Activated CD8-positive, alpha-beta memory T cell treated with anti-CD3 and anti-CD28 coated beads for 24 hours (primary cell): ENCODE results near the gene ZDHHC23.

Experiments
- DNase-seq: peaks from one replicate; pipeline ENCODE4 v3.0.0-alpha.2; 2020

Gene ZDHHC23, protein sequence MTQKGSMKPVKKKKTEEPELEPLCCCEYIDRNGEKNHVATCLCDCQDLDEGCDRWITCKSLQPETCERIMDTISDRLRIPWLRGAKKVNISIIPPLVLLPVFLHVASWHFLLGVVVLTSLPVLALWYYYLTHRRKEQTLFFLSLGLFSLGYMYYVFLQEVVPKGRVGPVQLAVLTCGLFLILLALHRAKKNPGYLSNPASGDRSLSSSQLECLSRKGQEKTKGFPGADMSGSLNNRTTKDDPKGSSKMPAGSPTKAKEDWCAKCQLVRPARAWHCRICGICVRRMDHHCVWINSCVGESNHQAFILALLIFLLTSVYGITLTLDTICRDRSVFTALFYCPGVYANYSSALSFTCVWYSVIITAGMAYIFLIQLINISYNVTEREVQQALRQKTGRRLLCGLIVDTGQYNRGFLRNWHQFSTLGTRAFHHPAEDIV

DNA sequence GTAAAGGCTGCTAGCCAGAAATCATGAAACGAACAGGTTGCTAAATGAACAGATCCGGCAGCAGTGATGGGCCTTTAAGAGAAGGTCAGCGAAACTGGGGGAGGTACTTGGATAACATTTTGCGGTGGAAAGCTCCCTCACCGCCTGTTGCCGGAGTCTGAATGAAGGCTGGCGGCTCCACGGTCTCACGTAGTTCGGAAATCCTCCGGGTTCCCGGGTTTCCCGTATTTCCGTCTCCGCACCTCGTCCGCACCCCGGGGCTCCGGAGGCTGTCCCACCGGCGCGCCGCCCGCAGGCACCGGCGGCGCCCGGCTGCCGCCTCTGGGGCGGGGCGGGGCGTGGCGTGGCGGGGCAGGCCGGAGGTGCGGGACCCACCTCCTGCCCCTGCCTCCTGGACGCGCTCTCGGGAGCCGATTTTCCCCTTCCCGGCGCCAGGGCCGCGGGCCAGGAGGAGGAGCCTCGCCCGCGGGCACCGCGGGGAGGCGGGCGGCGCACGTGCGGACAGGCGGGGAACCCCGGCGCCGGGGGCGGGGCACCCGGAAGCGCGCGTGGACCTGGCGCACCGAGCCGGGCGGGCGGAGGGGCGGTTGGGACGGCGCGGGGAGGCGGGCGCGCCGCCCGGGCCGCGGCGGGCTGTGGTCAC, at the start of gene ZDHHC23:
TSS of gene ZDHHC23 (plus strand) at position 642 of the 643 bp plus-strand sequence. CDS start 790 bp downstream, outside the sequence.
- DNase-seq = peak; percentile 85

DNA sequence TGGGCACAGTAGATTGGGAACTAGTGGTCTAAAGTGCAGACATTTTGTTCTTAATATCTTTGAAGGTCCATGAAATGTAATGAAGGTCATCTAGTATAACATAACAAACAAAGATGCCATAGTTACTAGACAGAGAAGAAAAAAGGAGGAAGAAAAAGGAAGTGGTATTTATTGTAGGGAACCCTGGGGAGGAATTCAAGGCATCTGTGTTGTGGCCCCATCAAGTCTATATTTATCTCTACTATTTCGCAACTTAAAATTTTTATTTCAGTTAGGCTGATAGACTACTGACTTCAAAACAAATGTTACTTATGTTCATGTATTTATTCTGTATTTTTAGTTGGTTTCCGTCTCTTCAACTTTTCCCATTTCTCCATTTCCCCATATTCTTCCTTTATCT, 48.9 kb upstream of the ZDHHC23 start:
- DNase-seq = no peak

DNA sequence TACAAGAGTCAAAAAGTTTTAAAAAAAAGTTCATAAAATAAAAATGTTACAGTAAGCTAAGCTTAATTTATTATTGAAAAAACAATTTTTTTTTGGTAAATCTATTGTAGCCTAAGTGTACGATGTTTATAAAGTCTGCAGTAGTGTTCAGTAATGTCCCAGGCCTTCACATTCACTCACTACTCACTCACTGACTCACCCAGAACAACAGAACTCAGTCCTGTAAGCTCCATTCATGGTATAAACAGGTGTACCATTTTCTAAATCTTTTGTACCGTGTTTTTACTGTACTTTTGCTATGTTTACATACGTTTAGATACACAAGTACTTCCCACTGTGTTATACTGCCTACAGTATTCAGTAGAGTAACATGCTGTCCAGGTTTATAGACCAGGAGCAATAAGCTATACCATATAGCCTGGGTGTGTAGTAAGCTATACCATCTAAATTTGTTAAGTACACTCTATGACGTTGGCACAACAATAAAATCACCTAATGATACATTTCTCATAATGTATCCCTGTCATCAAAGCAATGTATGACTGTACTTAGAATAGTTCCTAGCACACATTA, 41.2 kb upstream of the ZDHHC23 start:
- DNase-seq = no peak

DNA sequence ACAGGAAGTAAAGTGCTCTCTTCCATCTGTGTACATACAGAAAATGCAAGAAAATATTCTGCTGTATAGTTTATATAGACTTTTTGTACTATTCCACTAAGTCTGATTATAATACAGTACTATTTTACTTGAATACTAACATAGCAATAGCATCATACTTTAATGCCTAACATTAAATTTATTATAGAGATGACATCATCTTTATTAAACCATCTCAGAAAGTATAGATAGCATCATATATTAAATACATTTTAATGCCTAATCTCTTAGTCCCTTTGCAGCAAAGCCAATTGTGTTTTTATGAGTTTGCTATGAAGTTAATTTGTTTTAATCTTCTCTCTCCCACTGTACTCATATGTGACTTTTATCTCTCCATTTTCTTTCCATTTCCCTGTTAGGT, 39.7 kb upstream of the ZDHHC23 start:
- no peak for DNase-seq

DNA sequence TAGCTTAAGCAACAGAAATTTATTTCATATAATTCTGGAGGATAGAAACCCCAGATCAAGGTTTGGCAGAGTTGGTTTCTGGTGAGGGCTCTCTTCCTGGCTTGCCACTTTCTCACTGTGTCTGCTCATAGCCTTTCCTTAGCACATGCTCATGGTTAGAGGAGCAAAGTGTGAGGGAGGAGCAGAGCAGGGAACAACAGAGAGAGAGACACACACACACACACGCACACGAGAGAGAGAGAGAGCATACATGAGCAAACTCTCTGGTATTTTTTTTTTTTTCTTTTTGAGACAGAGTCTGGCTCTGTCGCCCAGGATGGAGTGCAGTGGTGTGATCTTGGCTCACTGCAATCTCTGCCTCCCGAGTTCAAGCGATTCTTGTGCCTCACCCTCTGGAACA, 36.8 kb upstream of the ZDHHC23 start:
- no peak for DNase-seq

DNA sequence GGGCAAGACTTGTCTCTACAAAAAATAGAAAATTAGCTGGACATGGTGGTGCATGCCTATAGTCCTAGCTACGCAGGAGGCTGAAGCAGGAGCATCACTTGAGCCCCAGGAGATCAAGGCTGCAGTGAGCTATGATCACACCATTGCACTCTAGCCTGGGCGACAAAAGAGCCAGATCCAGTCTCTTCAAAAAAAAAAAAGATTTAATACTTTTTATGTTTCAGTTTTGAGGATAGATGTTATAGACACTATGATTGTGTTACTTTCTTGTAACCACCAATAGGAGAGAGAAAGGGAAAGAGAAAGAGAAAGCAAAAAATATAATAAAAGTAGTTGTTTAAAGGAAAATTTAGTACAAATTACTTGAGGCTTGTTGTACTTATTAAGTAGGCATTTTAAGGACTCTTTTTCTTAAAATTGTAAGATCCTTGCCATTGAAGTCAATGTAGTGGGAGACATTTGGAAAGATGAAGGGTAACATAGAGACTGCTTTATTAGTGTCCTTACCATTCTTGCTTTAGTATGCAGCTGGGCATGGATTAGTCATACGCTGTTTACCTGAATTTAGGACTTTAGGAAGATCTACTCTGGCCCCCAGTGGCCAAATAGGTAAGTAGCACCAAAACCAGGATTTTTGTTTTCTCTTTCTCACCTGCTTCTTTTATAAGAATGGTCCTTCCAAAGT, 35.1 kb upstream of the ZDHHC23 start:
- DNase-seq = no peak

DNA sequence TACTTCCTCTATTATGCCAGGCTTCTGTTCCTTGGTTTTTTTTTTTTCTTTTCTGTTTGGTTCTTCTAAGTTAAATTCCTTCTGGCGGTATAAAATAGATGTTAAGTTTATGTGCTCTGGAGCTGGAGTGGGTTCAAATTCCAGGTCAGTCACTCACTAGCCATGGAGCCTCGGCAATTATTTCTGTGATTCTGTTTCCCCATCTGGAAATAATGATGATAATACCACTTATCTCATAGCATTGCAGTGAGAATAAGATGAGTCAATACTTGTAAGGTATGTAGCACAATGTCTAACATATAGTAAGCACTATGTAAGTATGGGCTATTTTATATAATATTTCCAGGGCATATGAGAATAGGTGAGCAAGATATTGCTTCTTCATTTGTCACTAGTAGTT, 33.2 kb upstream of the ZDHHC23 start:
- DNase-seq = no peak

DNA sequence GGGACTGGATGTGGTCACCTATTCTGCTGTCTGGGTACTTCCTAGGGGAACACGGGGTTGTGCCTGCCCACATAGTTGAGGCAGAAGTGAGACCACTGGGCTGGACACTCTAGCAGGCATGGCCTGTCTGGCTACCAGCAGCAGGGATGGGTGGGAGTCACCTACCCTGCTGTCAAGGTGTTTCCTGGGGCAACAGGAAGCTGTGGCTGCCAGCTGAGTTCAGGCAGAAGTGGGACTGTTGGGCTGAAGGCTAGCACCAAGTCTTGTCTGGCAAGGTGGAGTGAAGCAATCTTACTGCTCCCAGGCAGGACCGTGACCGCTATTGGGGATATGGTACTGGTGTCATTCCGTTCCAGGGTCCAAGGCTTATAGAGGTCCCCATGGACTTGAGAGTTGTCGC, 20.3 kb upstream of the ZDHHC23 start:
- no peak for DNase-seq

DNA sequence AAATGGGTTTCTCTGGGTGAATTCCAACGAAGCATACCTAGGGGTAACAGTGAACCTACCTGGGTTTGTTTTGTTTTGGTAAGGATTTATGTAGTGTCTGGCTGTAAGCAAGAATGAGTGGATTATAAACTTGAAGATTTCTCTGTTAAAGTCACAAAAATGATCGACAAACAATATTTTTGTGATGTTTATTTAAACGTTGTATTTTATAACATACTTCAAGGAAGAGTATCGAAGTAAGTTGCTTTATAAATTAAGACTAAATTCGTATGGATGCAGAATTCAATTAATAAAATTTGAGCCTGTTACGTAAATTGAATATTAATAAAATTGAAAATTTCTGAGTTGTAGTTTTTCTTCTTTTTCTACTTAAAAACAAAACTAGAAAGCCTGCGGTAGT, 982 bp upstream of the ZDHHC23 start:
- no peak for DNase-seq

DNA sequence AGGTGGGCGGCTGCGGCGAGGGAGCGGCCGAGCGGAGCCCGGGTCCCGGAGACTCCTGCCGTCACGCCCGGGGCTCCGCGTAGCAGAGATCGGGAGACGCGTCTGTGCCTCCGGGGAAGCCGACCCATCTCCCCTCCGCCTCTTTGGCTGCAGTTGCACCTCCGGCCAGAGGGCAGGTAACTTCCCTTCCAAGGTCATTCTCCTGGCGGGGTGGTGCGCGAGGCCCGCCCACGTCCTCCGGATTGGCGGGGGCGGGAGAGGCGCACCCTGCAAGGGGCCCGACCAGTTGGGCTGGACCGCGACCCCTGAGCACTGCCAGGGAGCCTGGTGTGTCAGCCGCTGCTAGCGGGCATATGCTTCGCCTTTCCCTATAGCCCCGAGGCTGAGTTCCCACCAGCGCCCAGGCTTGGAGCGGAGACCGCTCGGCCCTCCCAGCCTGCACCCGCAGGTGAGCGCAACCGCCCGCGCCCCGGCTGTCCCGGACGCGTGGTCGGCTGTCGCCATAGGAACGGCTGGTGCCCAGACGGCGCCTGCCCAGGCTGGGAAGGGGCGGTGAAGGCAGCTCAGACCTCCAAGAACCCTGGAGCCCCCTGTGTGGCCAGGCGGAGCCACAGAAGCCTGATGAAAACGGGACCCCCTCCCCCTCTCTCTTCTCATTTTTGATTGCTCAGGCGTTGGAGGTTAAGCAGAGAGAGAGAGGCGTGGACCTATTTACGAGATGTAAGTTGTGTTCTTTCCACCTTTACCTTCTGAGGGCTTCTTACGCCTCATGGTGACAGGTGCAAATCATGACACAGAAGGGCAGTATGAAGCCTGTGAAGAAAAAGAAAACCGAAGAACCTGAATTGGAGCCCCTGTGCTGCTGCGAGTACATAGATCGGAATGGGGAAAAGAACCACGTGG, 453 bp downstream of the ZDHHC23 start:
- peak; percentile 80 for DNase-seq

DNA sequence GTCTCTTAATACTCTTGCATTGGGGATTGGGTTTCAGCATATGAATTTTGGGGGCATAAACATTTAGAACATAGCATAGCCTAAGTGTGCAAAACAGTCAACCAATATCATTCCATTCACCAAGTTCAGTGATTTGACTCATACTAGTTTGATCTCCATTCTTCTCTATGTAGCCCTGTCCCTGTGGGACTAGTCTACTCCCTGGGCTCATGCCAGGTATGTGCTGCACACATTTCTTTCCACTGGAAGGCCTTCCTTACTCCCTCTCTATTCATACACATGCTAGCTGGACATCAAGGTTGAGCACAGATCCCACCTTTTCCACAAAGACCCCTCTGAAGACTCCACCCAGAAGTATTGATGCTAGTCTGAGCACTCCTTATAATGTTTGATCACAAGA, 5.1 kb downstream of the ZDHHC23 start:
- no peak for DNase-seq

DNA sequence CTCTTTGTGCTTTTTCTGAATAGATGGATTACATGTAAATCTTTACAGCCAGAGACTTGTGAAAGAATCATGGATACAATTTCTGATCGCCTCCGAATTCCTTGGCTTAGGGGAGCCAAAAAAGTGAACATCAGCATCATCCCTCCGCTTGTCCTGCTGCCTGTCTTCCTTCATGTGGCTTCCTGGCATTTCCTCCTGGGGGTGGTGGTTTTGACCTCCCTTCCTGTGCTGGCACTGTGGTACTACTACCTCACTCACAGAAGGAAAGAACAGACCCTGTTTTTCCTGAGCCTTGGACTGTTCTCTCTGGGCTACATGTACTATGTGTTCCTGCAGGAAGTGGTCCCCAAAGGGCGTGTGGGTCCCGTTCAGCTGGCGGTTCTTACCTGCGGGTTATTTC, 5.9 kb downstream of the ZDHHC23 start:
- no peak for DNase-seq

DNA sequence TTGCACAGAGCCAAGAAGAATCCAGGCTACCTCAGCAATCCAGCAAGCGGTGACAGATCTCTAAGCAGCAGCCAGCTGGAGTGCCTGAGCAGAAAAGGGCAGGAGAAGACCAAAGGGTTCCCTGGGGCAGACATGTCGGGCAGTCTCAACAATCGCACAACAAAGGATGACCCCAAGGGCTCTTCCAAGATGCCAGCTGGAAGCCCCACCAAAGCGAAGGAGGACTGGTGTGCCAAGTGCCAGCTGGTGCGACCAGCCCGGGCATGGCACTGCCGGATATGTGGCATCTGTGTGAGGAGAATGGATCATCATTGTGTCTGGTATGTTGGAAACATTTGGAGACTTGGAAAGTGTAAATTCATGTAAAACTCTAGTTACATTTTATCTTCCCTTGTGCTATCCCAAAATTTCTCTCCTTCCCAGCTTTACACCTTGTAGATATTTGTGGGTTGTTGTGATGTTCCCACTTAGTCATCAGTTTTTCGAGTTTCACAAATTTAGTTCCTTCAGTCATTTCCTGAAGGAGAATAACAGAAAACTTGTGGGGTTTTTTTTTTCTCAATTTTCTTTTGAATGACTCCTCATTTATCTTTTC, 6.4 kb downstream of the ZDHHC23 start:
- DNase-seq = no peak

DNA sequence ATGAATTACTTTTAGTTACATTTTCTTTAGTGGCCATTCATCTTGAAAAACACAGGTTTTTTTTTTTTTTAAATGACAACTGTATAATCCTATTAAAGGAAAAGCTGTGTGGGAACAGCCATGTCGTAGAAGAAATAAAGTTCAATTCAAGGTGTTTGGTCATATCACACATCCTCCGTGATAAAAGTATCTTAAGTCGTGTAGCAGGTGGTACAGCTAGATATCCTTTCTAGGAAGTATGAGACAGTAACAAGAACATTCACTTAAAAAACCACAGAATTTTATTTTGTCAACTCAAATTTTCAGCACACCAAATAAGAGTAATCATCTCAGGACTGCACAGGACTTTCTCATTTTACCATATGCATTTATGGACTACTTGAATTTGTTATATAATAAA, 16.1 kb downstream of the ZDHHC23 start:
- no peak for DNase-seq

DNA sequence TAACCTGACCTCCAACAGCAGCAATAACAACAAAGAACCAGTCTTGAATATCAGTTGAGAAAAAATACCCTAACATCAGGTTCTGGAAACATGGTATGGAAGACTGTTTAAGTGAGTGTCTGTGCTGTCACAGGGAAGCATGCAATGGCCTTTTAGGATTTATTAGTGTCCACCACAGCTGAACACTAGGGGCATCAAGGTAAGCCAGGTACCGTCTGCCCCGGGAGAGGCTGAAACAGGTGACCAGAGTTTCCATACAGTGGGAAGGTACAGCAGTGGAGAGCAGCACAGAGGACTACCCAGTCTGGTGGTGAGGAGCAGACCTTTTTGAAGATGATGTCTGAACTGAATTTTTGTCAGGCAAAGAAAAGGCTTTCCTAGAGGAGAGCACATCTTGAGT, 18.4 kb downstream of the ZDHHC23 start:
- DNase-seq = no peak

DNA sequence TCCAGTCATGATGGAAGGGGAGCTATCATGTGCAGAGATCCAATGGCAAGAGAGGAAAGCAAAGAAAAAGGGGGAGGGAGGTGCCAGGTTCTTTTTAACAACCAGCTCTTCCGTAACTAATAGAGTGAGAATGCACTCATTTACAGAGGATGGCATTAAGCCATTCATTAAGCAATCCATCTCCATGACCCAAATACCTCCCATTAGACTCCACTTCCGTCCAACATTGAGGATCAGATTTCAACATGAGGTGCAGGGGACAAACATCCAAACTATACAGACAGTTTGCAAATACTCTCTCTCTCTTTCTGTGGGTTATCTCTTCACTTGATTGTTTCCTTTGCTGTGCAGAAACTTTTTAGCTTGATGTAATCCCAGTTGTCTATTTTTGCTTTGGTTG, 21.2 kb downstream of the ZDHHC23 start:
- DNase-seq = no peak

DNA sequence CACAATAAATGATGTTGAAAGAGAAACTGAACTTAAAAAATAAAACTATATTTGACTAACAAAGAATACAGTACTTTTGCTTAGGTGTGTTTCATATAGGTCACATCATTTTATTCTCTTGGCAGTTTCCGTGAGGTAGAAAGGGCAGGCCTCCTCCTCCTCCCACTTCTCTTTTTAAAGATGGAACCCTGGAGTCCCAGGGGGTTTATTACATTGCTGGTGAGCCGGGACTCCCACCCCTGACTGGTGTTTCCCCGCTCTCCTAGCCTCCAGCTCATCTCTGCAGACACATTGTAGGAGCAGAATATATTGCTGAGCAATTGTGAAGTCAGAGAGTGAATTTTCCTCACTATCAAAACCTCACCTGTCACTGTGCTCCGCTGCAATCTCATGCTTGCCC, 30.0 kb downstream of the ZDHHC23 start:
- no peak for DNase-seq

DNA sequence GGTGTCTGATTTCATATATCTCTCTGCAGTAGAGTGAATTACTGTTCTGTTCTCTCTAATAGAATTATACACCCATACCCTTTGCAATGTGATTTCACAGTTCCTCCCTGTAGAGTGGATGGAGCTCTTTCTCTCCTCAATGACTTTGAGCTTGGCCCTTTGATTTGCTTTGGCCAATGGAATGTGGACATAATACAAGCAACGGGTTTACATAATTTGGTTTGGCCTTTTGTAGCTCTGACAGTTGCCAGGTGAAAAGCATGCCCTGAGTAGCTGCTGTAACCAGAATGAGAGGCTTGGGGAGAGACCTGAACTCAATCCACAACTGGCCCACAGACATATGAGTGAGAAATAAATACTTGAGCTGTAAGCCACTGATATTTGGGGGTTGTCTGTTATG, 32.1 kb downstream of the ZDHHC23 start:
- no peak for DNase-seq

DNA sequence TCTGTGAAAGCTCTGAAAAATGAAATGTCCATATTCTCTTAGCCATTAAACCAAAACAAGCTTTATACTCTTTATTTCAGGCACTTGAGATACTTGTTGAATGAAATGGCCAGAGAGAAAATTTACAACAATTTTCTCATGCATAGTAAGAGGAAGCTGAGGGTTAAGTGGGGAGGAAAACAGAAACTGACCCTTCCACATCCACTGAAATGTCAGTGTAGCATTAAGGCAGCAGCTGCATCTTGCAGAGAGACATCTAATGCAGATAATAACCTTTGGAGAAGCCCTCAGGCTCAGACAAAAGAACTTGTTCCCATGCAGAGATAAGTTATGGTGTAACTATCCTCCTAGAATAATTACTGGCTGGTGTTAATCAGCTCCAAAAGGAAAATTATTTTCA, 34.0 kb downstream of the ZDHHC23 start:
- no peak for DNase-seq

DNA sequence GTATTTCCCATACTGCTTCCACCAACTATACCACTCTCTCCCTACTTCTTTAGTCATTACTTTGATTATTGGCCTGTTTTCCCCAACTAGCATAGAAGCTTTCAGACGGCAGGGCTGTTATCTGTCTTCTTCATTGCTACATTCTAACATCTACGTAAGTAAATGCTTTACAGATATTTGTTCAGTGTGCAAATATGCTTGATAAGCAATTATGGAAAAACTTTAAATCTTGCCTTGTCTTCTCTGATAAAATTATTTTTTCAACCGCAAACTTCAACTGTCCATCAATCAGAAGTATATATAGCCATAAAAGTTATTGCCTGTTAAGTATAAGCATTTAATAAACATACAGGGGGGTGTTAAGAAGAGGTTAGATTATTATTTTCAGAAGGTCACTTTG, 35.7 kb downstream of the ZDHHC23 start:
- no peak for DNase-seq

DNA sequence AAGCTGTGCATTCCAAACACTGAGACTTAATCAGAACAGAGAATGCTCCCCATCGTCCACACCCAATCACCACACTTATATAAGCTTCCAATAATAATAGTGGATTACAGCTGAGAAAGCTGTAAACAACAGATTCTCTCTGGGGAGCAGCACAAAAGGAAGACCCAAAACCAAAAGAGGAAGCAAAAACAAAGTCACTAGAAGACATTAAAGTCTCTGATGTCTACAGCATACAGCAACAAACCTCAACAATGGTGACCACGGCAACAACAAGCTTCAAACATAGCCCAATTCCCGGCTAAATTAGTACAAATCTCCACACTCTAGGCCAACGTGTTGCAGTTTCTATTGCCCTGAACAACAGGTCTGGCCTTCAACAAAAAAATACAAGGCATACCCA, 37.7 kb downstream of the ZDHHC23 start:
- no peak for DNase-seq

DNA sequence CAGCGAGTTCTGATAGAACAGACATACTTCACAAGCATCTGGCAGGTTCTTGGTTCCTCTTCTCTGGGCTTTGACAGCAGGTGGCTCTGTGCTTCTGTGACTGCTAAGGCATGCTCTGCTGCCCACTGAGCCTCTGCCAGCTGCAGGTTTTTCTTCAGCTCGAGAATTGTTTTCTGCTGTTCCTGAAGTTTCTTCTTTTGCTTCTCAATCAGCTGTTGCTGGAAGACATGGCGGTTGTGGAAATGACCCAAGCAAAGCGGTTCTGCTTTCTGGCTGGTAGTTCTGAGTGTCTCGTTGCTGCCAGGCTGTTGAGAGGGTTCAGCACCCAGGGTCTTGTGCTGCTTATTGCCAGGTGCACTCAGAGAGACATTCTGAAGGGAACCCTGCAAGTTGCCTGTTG, 57.7 kb downstream of the ZDHHC23 start:
- DNase-seq = no peak
